ENCODE results near the gene SHISAL1.
"Not testable (repeated sequence)": the region's sequence is repeated elsewhere in the genome, so short reads cannot be mapped to it uniquely, and the experiment has no call there.

Gene SHISAL1

DNA sequence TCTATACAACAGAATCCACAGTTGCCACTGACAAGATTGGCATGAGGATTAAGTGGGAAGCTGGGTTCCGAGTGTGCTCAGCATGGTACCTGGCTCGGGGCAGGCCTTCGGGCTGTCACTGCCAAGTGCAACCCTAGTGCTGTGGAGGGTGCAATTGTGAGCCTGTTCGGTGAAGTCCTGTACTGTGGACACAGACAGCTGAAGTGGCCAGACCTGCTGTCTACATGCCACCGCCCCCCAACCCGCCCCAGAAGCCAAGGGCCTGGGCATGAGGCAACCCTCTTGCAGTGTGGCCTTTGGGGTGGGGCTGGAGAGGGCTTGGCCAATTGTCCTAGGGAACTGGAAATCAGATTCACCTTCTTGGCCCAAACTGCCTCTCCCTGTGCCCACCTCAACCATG, 15.6 kb upstream of the SHISAL1 start:
- DNase-seq (ENCODE audit: low read depth) = no peak

DNA sequence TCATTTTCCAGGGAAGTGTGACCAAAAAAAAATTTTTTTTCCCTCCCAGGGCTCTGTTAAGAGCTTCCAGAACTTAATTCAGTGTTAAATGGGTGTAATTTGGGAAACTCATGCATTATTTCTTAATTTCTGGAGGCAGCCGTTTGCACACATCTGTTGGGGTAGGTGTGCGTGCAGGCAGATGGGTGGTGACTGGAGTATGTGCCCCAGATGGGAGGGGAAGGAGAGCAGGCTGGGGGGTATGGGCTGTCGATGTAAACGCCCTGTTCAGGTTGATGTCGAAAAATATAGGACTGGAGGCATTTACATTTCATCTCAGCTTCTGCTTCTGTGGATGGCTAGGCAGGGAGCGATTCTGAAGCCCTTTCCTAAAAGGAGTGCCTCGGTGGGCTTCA, 13.7 kb upstream of the SHISAL1 start:
- DNase-seq (ENCODE audit: low read depth) = no peak

GRCh38 chr22:44325718-44326490, 13.2 kb upstream of the SHISAL1 start:
- DNase-seq (ENCODE audit: low read depth) = no peak

GRCh38 chr22:44323140-44323790, 10.5 kb upstream of the SHISAL1 start:
- not testable (repeated sequence) for DNase-seq (ENCODE audit: low read depth)

- DNase-seq (ENCODE audit: low read depth) = no peak
Measured at GRCh38 chr22:44319685-44320084, 6.9 kb upstream of the SHISAL1 start.

GRCh38 chr22:44318751-44319150, 6.0 kb upstream of the SHISAL1 start:
- no peak for DNase-seq (ENCODE audit: low read depth)

DNA sequence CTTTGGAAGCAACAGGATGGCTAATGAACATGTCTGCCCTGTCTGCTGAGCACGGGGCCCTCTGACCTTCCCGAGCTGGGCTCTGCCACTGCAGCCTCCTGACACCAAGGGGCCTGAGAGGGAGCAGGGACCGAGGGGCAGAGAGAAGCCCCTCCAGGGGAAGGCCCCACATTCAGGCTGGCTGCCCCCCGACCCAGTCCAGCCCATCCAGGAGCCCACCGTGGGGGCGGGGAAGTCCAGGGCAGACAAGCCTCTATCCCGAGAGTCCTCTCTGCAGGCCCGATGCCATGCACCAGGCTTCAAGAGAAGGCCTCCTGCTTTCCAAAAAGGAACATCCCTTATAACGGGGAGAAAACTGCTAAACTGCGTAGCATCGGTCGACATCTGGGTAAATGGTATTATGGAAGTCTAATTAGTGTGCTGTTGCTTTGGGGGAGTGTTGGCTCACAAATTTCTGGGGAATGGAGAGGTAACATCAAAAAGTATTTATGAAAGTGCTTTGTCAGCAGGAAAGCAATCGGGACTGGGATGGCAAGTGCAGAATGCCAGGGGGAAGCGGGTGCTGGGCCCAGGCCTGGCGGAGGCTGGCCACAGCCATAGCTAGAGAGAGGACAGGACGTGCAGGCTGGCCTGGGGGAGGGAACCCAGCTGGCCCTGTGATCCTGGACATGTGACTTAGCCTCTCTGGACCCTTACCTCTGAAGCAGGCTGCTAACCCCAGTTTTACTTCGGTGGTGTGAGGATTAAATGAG, 5.3 kb upstream of the SHISAL1 start:
- no peak for DNase-seq (ENCODE audit: low read depth)

GRCh38 chr22:44317123-44317444, 4.3 kb upstream of the SHISAL1 start:
- no peak for DNase-seq (ENCODE audit: low read depth)

DNA sequence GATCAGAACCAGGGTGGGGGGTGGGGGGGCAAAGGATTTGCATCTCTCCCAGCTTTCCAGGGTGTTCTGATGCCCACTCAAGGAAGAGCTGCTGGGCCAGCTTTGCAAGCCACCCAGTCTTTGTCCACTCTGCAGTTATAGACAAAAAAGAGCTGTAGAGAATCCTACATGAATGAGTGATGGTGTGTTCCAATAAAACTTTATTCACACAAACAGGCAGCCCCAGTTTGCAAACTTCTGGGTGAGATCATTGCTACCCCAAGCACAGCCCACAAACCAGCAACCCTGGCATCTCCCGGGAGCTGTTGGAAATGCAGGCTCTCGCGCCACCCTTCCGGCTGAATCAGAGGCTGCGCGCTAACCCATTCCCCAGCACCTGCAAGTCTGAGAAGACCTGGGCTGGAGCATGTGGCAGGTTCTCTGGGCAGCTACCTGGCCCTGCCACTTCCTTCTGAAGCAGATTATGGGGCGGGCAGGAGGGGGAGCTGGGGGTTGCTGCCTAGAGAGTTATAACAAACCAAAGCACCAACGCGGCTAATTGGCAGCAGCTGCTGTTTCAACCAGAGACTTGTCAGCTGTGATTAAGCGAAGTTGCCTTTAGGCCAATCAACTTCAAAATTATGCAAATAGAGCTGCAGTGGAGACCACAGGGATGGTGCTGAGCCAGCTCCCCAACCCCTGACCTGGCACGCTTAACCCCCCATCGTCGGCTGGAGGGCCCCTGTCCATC, 3.8 kb upstream of the SHISAL1 start:
- DNase-seq (ENCODE audit: low read depth) = no peak

DNA sequence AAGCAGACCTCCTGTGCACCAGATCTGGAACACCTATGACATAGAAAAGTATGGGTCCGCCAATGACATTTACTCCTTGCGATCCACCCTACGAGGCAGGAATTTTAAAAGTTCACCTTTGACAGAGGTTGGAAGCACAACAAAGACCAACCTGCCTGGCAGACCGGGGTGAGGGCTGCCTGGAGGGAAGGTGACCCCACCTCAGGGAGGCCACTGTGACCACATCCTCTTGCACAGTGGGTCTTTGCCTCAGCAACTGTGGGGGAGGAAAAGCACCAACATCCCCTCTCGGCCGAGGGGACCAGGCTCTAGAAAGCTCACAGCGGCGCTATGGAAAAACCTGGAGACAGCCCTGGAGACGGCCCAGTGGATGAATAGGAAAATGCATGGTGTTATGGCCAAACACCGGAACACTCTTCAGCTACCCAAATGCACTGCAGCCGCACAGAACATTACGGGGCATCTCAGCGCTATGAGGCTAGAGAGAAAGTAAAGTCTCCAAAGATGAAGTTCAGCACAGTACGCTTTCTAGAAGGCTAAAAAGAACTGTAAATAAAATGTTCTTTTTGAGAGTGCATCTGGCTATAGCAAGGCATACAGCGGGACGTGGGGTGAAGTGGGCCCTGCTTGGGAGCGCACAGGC, 1.8 kb upstream of the SHISAL1 start:
- no peak for DNase-seq (ENCODE audit: low read depth)

- no peak for DNase-seq (ENCODE audit: low read depth)
Measured at GRCh38 chr22:44313385-44314006, 745 bp upstream of the SHISAL1 start.

DNA sequence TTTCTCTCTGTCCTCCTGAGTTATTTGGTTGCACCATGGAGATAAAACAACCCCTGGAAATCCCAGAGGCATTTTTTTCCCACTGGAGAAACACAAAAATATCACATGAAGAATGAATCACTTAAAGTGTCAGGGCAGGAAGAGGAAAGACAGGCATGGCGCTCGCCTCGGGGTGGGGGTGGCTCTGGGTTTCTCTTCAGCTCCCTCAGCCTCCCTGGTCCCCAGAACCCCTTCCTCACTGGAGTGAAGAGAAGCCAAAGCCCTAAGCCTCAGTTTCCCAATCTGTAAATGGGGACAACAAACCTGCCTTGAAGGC, 938 bp downstream of the SHISAL1 start:
- no peak for DNase-seq (ENCODE audit: low read depth)

- DNase-seq (ENCODE audit: low read depth) = no peak
Measured at GRCh38 chr22:44311104-44311854, 1.5 kb downstream of the SHISAL1 start.

DNA sequence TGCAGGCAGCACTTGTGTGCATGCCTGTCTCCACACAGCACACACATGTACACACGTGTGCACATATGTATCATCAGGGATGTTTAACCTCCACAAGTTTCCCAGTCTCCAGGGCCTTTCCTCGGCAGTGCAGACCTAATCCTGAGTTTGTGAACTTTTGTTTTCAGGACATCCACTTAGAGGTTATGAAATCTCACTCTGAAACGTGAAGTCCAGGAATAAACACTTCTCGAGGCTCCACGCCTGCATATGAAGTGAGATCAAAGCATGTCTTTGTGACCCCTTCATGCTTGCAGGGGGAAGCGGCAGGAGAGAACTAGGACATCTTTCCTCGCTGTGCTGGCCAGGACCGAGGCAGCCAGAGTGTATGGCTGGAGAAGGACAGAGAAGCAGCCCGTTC, 3.1 kb downstream of the SHISAL1 start:
- no peak for DNase-seq (ENCODE audit: low read depth)

DNA sequence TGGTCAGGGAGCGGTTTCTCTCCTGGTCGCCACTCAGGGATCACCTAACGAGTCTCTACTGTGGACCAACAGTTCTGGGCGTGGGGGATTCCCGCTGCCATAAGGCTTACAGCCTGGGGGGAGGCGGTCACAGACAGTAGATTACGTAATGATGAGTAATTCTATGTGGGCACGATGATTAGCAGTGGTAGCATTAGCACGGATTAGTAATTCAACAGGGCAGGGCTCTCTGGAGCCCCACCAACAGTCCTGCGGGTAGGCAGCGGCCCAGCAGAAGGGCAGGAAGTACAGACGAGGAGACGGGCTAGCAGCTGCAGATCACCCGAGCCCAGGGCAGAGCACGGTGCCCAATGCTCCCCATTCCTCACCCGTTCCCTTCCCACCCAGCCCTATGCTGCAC, 3.6 kb downstream of the SHISAL1 start:
- DNase-seq (ENCODE audit: low read depth) = no peak

DNA sequence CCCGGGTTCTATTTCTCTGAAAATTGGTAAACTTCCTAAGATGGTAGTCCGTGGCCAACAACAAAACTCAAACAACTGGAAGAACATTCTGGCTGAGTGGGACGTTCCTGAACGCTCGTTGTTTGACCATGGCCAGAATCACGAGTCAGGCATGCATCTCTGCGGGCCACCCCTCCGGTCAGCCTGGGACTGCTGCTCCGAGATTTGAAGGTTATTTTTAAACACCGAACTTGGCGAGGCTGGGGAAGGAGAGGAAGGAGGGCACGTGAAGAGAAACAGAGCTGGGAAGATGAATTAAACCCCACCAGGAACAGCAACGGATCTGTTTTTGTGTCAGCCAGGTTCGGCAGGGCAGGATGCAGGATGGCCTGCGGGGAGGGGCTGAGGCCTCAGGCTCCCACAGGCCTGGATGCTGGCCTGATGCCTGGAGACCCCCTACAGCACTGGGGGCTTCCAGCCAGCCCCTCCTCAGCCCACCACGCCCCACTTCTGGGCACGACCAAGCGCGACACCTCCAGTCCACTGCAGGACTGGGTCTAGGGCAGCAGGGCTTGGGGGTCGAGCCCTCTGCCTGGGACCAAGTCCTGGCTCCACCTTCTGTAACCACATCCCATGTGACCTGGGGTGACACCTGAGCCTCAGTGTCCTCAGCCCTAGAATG, 5.1 kb downstream of the SHISAL1 start:
- DNase-seq (ENCODE audit: low read depth) = no peak

- DNase-seq (ENCODE audit: low read depth) = no peak
Measured at GRCh38 chr22:44305888-44306287, 6.9 kb downstream of the SHISAL1 start.

DNA sequence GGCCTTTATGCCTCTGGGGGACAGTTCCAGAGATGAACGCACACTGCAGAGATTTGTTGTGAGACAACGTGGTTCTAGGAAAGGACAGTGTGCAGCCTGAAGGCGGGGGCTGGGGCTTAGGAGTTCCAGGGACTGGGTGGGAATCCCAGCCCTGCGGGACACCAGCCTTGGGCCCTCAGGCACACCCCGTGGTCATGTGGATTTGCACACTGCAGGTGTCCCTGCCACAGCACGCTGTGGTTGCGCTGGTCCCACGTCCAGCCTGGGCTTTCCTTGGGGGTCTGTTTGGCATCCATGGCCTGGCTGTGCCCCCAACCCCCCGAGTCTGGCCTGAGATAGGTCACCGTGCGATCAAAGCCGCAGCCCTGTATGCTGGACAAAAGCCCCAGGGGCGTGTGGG, 7.3 kb downstream of the SHISAL1 start:
- no peak for DNase-seq (ENCODE audit: low read depth)

DNA sequence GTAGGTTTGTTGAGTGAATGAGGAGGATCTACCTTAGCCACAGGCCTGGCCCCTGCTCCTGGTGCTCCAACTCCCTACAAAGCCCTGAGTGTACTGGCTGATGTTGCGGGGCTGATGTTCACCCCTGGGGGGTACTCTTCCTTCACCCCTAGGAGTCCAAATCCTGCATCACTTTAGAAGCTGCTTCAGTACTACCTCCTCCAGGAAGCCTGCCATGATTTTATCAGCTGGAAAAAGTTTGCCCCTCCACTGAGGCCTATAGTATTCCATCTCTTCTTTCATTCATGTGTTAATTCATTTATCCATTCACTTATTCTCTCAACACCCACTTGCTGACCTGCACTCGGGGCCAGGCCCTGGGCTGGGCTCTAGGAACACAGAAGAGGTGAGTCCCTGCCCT, 7.8 kb downstream of the SHISAL1 start:
- DNase-seq (ENCODE audit: low read depth) = no peak

GRCh38 chr22:44304354-44304753, 8.4 kb downstream of the SHISAL1 start:
- no peak for DNase-seq (ENCODE audit: low read depth)

GRCh38 chr22:44302363-44302762, 10.4 kb downstream of the SHISAL1 start:
- DNase-seq (ENCODE audit: low read depth) = not testable (repeated sequence)

Data from activated T-cell treated with anti-CD3 and anti-CD28 coated beads for 24 hours (primary cell).